GM19463 (cell line): ENCODE results near the gene CD69.

ENCODE experiments used
- ATAC-seq: cut with Tn5 transposase; IDR thresholded peaks from one replicate; pipeline ENCODE4 v1.9.1; 2021; ENCODE audit warnings: mild to moderate bottlenecking, moderate library complexity; ENCODE audit not compliant: unreplicated experiment

Gene CD69

DNA sequence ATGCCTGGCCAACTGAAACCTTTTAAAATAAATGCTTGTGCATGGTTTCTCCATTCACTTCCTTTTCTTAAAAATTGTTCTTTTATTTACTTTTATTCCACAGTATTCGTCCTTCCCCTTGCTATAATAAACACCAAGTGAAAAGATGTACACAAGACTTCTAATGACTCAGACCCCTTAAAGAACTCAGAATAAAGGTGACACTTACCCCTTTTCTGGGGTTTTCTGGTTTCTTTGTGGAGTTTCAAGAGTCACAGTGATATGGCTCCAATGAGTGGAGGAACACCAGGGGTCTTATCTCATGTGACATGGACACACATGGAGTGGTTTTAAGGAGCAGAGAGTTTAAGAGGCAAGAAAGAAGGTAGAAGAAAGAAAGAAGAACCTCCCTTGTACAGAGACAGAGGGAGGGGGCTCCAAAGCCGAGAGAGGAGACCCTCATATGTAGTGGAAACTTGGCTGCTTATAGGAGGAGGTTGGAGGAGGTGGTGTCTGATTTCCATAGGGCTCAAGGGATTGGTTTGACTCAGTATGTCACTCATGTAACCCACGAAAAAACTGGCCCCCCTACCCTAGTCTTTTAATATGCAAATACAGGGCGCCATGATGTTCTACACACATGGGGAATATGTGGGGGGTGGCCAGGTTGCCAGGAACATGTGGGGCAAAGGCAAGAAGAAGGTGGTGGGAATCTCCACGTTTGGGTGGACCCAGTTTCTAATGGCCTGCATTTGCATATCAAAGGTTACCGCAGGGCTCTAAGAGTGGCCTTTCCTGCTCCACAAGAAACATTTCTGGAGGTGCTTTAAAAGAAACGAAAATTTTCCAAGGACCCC is 22.1 kb upstream of the CD69 start:
- no peak for ATAC-seq

DNA sequence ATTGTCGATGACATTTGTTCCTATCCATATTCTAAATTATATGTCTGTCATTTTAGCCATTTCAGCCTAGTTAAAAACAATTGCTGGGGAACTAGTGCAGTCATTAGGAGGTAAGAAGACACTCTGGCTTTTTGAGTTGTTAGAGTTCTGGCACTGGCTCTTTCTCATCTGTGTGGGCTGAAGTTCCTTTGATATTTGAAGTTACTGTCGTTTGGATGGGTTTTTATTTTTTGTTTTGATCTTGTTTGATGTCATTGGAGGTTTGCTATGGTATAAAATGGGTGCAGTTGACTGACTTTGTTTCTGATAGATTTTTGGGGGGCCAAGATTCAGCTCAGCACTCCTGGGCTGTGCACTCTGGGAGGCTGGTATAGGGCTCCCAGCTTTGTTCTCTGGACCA is 20.7 kb upstream of the CD69 start:
- no peak for ATAC-seq

DNA sequence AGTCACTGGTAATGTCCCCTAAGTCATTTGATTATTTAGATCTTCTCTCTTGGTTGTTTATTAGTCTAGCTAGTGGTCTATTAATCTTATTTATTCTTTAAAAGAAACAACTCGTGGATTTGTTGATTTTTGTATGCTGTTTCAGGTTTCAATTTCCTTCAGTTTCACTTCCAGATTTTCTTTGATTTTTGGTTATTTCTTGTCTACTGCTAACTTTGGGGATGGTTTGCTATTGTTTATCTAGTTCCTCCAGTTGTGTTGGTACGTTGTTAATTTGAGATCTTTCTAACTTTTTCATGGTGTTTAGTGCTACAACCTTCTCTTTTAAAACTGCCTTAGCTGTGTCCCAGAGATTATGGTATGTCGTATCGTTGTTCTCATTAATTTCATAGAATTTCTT is 18.5 kb upstream of the CD69 start:
- no peak for ATAC-seq

DNA sequence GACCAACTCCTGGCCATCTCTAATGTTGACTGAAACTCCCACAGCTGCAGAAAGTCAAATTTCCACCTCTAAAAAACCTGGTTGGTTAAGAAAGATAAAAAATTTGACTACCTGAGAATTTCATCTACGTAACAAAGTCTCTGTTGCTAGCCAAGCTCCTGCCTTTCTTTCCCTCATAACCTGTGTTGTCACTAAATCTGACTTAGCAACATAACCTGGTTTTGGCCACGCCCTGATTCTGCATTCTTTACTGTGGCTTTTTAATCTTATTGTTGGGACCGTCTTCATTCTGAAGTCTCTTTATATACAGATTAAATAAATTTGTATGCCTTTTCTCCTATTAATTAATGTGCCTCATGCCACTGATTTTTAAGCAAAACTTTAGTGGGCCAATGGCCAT is 16.1 kb upstream of the CD69 start:
- ATAC-seq: no peak

DNA sequence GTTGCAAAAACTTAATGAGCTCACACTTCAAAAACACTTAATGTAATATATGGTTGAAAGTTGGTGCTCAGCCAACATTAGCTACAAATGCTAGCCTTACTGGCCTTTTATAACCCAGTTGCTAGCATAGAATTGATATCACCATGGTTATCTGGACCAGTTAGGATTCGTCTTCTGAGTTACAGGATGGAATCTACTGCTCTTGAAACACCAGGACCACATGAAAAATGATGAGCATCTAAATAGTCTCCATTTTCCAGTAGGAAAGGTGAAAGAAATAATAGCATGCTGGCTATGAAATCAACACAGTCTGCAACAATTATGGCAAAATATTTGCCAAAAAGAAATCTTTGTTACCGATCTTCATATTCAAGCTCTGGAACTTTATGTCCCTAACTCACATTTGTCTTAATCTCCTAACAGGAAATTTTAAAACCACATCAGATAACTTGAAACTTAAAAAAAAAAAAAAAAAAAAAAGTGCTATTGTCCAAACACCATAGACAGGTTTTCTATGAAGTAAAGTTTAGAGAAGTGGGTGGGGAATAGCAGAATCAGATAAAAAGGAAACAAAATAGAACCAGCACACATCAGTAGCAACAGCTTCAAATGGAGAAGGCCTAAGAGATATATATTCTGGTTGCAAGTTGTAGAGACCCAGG is 12.6 kb upstream of the CD69 start:
- ATAC-seq: no peak

DNA sequence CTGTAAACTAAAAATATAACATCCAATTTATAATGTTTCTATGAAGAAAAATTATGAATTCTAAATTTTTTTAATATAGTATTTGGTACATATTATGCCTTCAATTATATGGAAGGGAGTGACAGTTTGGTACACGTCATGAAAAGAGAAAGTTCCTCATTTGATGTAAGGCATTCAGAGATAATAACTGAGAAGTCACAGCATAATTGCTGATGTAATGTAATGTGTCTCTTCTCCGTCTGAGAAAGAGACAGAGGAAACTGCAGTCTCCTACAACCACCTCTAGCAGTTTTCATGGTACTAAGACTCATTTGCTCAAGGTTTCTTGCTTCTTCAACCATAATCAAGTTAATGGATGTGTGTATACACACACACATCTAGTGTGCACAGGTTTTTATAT is 2.3 kb upstream of the CD69 start:
- no peak for ATAC-seq

DNA sequence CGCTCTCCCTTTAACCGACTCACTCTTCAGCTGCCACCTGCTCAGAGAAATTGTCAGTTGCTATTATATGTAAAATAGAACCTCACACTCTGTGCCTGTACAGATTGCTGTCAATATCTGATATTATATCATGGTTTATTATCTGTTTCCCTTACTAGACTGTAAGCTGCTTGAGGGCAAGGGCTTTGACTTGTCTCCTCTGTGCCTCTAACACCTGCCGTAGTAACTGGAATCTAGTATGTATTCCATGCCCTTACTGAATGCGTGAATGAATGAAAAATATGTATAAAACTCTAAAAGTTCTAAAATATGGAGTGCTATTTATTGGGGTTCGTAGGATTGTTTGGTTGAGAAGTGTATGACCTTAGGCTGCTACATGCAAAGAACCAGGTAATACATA is 1.7 kb upstream of the CD69 start:
- no peak for ATAC-seq

DNA sequence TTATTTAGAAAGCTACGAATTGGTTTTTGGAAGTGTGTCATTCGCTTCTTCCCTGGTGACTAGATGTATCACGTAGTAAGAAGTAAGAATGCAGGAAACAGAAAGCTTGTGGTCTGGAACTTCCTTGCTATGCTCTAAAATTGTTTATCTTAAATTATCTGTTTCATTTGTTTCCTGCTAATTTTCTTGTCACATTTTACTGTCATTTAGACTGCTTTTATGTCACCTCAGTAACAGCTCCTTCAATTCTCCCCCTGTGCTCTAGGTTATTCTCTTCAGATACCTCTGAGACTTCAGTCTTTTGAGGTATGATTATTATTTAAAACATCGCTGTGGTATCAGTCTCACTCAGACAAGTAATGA is 699 bp upstream of the CD69 start:
- no peak for ATAC-seq

DNA sequence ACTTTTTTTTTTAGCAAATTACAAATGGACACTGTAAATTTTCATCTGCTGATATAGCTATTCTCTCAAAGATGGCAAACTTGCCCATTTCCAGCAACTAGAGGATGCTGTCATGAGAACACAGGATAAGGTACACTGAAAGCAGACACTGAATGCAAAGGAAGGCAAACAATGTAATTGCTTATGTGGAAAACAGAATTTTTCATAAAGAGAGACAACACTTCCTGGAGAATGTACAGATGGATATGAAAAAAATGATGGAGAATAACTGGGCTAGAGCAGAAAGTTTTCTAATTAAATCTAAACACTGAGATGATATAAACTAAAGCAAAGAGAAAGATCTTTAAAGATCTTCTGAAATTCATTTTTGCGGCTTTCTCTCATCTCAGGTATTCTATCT is 581 bp downstream of the CD69 start:
- ATAC-seq: no peak

DNA sequence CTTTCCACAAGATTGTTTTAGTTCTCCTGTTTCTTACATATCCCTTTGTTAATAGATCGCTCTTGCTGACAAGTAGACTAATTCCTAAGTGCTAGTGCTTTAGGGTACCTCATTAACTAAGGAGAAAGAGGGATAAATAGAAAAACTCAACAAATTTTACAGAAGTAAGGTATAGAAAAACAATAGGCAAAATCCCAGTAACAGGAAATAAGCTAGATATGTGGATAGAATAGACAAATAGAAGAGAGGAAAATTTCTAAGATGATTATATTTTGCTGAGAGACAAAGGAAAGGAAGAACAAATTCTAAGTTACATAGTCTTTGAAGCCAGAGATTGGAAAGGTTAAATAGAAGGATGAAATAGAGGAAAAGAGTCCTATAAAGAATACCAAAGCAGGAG is 1.0 kb downstream of the CD69 start:
- no peak for ATAC-seq

DNA sequence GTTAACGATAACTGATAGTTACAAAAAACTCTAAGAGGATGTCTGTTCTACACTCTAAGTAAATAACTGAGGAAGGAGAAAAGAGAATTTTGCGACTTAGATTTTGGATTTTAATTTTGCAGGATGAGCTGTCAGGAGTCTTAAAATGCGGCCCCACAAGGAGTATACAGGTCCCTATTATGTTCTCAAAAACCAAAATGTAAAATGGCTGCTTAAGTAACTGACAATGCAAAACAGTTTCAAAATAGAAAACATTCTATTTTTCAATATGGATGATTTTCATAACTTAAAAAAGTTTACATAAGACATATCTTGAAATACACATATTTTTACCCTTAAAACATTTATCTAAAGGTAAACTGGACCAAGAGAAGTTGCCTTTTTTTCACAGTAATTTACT is 2.6 kb downstream of the CD69 start:
- no peak for ATAC-seq

DNA sequence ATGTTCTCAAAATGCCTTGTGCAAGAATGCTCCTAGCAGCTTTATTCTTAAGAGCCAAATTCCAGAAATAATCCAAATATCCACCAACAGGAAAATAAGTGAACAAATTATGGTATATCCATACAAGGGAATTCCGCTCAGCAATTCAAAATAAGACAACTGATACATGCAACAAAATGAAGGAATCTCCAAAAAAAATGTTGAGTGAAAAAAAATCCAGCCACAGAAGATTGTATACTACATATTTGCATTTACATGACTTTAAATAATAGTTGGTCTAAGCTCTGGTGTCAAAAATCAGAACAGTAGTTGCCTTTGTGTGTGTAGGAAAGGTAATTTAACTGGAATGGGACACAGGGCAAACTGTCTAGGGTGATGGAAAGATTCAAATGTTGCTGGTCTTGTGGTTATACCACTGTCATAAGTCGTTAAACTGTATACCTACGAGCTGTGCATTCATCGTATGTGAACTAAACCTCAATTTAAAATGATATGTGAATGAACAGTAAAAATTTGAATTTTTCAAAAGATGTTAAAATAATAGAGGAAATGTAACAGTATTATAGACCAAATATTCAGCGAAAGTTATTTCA is 3.2 kb downstream of the CD69 start:
- ATAC-seq: no peak

DNA sequence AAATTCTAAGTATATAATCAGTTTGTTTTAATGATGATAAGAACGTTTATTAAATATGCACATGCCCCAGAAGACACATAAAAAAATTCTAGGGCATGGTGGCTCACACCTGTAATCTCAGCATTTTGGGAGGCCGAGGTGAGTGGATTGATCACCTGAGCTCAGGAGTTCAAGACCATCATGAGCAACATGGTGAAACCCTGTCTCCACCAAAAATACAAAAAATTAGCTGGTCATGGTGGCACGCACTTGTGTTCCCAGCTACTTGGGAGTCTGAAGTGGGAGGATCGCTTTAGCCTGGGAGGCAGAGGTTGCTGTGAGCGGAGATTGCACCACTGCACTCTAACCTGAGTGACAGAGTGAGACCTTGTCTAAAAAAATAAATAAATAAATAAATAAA is 4.0 kb downstream of the CD69 start:
- no peak for ATAC-seq

DNA sequence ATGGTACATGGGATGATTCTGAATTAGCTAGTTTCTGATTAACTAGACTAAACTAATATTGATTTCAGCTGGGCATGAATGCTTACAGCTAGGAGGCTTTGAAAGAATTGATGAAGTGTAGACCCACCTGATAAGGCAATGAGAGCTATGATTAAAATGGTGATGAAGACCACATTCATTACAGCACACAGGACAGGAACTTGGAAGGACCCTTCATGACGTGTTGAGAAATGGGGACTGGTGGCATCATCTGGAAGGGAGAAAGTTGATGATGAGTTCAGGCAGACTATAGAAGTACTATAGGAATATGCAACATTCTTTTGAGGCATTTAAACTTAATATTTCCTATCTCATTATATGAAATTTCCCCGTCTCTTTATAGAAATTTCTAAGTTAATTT is 4.5 kb downstream of the CD69 start:
- no peak for ATAC-seq

DNA sequence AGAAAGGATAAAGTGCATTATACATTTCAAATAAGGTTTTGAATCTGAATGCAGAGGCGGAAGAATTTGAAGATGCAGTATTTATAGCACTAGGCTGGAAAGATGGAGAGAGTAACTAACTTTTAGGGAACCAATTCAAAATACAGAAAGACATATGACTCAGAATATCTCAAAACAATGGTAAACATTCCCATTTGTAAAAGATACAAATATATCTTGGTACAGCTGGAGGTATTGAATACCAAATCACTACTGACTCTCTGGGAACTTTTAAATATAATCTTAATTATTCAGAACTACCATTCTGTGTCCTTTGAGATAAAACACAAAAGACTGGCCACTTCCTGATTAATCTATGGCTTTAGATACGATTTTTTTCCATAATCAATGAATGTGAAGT is 5.1 kb downstream of the CD69 start:
- no peak for ATAC-seq

DNA sequence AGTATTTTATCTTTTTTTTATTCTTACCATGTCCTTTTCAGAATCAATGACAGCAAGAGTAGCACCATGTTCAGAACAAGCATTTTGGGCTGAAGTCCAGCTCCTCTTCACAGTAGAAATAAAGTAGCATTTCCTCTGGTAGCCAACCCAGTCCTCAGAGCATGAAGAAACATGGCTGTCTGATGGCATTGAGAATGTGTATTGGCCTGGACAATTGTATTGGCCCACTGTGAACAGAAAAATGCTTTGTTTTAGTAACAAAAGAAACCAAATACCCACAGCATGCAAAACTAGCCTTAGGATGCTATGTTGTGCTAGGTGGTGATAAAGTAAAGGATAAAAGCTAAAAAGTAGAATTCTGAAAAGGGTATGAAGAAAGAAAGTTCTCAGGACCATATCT is 5.7 kb downstream of the CD69 start:
- no peak for ATAC-seq

DNA sequence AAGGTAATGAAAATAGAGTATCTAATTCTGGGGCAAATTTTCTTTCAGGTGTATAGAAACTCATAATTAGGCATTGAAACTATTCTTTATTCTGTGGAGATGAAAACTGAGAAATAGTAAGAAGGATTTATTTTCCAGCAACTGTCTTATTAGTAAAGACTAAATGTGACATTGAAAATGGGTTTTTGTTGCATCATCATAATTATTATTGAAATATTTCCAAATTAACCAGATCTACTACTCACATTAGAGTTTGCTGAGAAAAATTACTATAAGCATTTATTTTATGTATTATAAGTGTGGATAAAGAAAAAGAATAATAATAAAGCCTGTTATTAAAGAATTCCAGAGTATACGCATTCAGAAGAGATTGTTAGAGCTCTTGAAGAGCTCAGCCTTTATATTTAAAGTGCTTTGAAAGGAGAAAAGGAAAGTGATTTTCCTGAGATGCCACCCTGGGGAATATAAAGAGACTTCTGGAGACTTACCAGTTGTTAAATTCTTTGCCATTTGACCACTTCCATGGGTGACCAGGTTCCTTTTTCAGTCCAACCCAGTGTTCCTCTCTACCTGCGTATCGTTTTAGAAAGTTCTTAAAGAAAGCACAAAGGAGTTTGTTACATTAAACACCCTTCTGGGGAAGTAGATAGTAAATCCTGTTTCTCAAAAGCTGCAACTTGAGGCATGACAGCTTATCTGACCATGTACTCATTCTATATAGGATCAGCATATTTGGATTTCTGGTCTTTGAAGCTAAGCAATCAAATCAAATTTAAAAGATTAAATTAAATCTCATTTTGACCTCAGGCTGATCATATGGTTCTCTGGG is 6.4 kb downstream of the CD69 start:
- no peak for ATAC-seq

DNA sequence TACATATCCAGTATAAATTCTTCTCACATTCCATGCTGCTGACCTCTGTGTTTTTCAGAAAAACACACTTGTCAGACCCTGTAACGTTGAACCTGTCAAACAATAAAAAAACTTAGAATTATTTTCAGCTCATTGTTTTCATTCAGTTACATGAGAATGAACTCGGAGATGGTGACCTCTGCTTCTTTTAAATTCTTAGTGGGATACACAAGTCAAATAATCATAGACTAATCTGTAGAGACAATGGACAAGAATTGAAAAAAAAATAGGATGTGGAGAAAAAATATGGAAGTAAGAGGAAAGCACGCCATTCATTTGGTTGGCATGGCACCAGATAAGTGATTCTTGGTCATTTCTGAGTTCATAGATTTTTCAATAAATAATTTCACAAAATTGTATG is 7.2 kb downstream of the CD69 start:
- no peak for ATAC-seq

DNA sequence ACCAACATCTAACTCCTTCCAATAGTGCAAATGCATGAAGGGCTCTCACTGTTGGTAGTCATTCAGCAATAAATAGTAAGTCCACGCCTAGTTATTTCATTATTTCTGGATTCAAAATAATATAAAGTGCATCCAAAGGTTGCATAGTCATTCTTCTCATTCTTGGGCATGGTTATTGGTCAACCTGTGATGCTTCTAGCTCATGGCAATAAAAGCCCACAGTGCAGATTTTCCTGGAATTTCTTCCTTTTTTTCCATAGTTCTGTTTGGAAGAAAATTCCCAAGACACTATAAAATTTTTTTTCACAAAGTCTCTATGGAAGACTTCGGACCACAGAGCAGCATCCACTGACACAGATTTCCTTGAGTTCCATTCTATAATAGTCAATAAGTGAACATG is 7.6 kb downstream of the CD69 start:
- no peak for ATAC-seq

DNA sequence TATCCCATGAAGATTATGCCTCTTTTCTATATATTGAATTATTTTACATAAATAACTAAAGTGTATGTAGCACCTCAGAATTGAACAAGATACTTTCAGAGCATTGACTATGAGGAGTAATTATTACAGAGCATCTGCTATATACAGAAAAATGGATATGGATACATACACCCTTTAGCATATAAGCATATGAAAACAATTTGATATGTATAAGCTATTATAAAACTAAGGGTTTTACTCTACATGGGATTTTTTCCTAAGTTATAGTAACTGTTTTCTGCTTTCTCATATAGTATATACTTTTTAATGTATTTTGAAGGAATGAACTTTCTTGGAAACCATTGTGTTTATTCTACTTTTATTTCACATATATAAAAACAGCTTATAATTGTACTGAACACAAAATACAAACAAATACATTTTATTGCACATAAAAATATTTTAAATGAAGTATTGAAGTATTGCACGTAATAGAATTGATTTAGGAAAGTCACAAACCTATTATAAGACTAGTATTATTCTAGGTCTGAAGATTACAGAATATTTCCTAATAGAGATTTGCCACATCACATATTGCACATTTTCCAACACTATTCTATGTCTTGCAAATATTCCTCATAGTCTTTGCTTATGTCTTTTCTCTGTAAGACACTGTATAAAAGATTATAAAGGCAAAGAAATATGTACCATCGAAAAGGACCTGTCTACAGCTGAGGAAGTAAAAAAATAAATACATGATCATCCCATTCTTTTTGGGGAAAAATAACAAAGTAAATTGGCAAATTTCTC is 8.4 kb downstream of the CD69 start:
- ATAC-seq: no peak
